Fibroblast of skin of right biceps (primary cell): Measurements from ENCODE around the gene SETBP1.
"Not testable (repeated sequence)": the region's sequence is repeated elsewhere in the genome, so short reads cannot be mapped to it uniquely, and the experiment has no call there.

Source experiments
- DNase-seq: peaks from one replicate; pipeline ENCODE4 v3.0.0-alpha.2; 2013

SETBP1 gene

GRCh38 chr18:44796429-44797428, 116.0 kb downstream of the SETBP1 start:
- no peak for DNase-seq

GRCh38 chr18:44798433-44799048, 117.9 kb downstream of the SETBP1 start:
- DNase-seq: no peak

- DNase-seq: no peak
Observed at GRCh38 chr18:44799382-44799906, 118.8 kb downstream of the SETBP1 start.

- DNase-seq: no peak
Observed at GRCh38 chr18:44799907-44800421, 119.3 kb downstream of the SETBP1 start.

- not testable (repeated sequence) for DNase-seq
Observed at GRCh38 chr18:44800766-44801165, 120.1 kb downstream of the SETBP1 start.

- no peak for DNase-seq
Observed at GRCh38 chr18:44801781-44802180, 121.1 kb downstream of the SETBP1 start.

- peak; percentile 66 for DNase-seq
Observed at GRCh38 chr18:44802508-44802907, 121.8 kb downstream of the SETBP1 start.

- DNase-seq: peak; percentile 43
Observed at GRCh38 chr18:44803019-44803650, 122.4 kb downstream of the SETBP1 start.

GRCh38 chr18:44804033-44804432, 123.3 kb downstream of the SETBP1 start:
- no peak for DNase-seq

- no peak for DNase-seq
Observed at GRCh38 chr18:44805176-44805575, 124.5 kb downstream of the SETBP1 start.

- no peak for DNase-seq
Observed at GRCh38 chr18:44805643-44806042, 125.0 kb downstream of the SETBP1 start.

- no peak for DNase-seq
Observed at GRCh38 chr18:44807766-44808165, 127.1 kb downstream of the SETBP1 start.

GRCh38 chr18:44811572-44812125, 131.0 kb downstream of the SETBP1 start:
- DNase-seq: no peak

- DNase-seq: no peak
Observed at GRCh38 chr18:44812426-44812825, 131.7 kb downstream of the SETBP1 start.

- no peak for DNase-seq
Observed at GRCh38 chr18:44813586-44813985, 132.9 kb downstream of the SETBP1 start.

- DNase-seq: no peak
Observed at GRCh38 chr18:44815108-44815507, 134.4 kb downstream of the SETBP1 start.

- no peak for DNase-seq
Observed at GRCh38 chr18:44816050-44816449, 135.4 kb downstream of the SETBP1 start.

- no peak for DNase-seq
Observed at GRCh38 chr18:44816477-44816876, 135.8 kb downstream of the SETBP1 start.

- DNase-seq: no peak
Observed at GRCh38 chr18:44817831-44818473, 137.3 kb downstream of the SETBP1 start.

GRCh38 chr18:44818668-44819403, 138.1 kb downstream of the SETBP1 start:
- no peak for DNase-seq

- no peak for DNase-seq
Observed at GRCh38 chr18:44819944-44820510, 139.3 kb downstream of the SETBP1 start.
